HepG2 (cell line): ENCODE data around the gene NSUN6. TPM values are rescaled to one million over a fixed set of nuclear protein-coding genes. Genes with fewer than 3 reads are reported as not detected.
"Not testable (repeated sequence)": the region's sequence is repeated elsewhere in the genome, so short reads cannot be mapped to it uniquely, and the experiment has no call there.

ENCODE experiments used
- CREB1 ChIP-seq, 2 experiments: fragments of 450-650 bp in 1 of 2; IDR thresholded peaks; 2 replicates each; pipeline ENCODE4 v1.6.1; 2016 to 2017; ENCODE audit warnings: control low read depth in 1 of 2, mild to moderate bottlenecking in 1 of 2, missing compliant biosample characterization in 1 of 2, missing genetic modification characterization in 1 of 2
- DMAP1 ChIP-seq: IDR thresholded peaks from 2 replicates; pipeline ENCODE4 v1.6.1; 2016
- ELF1 ChIP-seq: sonication (generic); formaldehyde crosslinking; IDR thresholded peaks from 2 replicates; pipeline ENCODE4 v1.4.0; 2020; ENCODE audit warnings: missing genetic modification reagents
- FOXK1 ChIP-seq: sonication (generic); formaldehyde crosslinking; IDR thresholded peaks from 2 replicates; pipeline ENCODE4 v1.4.0; 2020; ENCODE audit warnings: low read depth, missing genetic modification reagents, borderline replicate concordance
- HDAC1 ChIP-seq: sonication (generic); formaldehyde crosslinking; IDR thresholded peaks from 2 replicates; pipeline ENCODE4 v1.5.1; 2020; ENCODE audit warnings: mild to moderate bottlenecking, missing genetic modification reagents
- HMGXB3 ChIP-seq: sonication (generic); formaldehyde crosslinking; IDR thresholded peaks from 2 replicates; pipeline ENCODE4 v1.4.0; 2020; ENCODE audit warnings: missing genetic modification reagents, borderline replicate concordance
- HNF1B ChIP-seq: sonication (generic); formaldehyde crosslinking; IDR thresholded peaks from 2 replicates; pipeline ENCODE4 v1.5.1; 2020; ENCODE audit warnings: mild to moderate bottlenecking, moderate library complexity, missing genetic modification reagents
- HNF4A ChIP-seq: sonication (generic); formaldehyde crosslinking; IDR thresholded peaks from 2 replicates; pipeline ENCODE4 v1.4.0; 2020; ENCODE audit warnings: missing genetic modification reagents
- NCOA2 ChIP-seq: sonication (generic); formaldehyde crosslinking; IDR thresholded peaks from 2 replicates; pipeline ENCODE4 v1.8.0; 2022; ENCODE audit warnings: inconsistent platforms
- NR2F6 ChIP-seq, 2 experiments: IDR thresholded peaks; 2 replicates each; pipeline ENCODE4 v1.6.1; 2016; ENCODE audit warnings: antibody characterized with exemption in 1 of 2, mild to moderate bottlenecking in 1 of 2
- PHF8 ChIP-seq: sonication (generic); formaldehyde crosslinking; IDR thresholded peaks from 2 replicates; pipeline ENCODE4 v1.5.0; 2020; ENCODE audit warnings: missing genetic modification reagents
- PPARG ChIP-seq: conservative IDR thresholded peaks from 2 replicates; pipeline ENCODE4 v1.6.1; 2016; ENCODE audit warnings: missing biosample characterization, missing genetic modification reagents
- REPIN1 ChIP-seq: sonication (generic); formaldehyde crosslinking; IDR thresholded peaks from 2 replicates; pipeline ENCODE4 v1.8.0; 2022; ENCODE audit warnings: missing genetic modification reagents, low read depth, mild to moderate bottlenecking, borderline replicate concordance
- RXRA ChIP-seq: sonication (generic); formaldehyde crosslinking; IDR thresholded peaks from 2 replicates; pipeline ENCODE4 v1.5.1; 2020; ENCODE audit warnings: missing genetic modification reagents
- SALL1 ChIP-seq: sonication (generic); formaldehyde crosslinking; IDR thresholded peaks from 2 replicates; pipeline ENCODE4 v1.8.0; 2022; ENCODE audit warnings: mild to moderate bottlenecking, missing genetic modification reagents
- THAP11 ChIP-seq: IDR thresholded peaks from 2 replicates; pipeline ENCODE4 v1.6.1; 2016; ENCODE audit warnings: missing biosample characterization, missing genetic modification reagents
- THAP9 ChIP-seq: sonication (generic); formaldehyde crosslinking; IDR thresholded peaks from 2 replicates; pipeline ENCODE4; 2020; ENCODE audit warnings: missing genetic modification reagents, mild to moderate bottlenecking, borderline replicate concordance
- YEATS4 ChIP-seq: sonication (generic); formaldehyde crosslinking; IDR thresholded peaks from 2 replicates; pipeline ENCODE4 v1.4.0; 2020; ENCODE audit warnings: missing genetic modification reagents, borderline replicate concordance
- ZNF292 ChIP-seq: sonication (generic); formaldehyde crosslinking; IDR thresholded peaks from 2 replicates; pipeline ENCODE4 v1.8.1; 2022; ENCODE audit warnings: mild to moderate bottlenecking, low read depth, missing genetic modification reagents, borderline replicate concordance
- ZNF441 ChIP-seq: sonication (generic); formaldehyde crosslinking; IDR thresholded peaks from 2 replicates; pipeline ENCODE4 v1.7.0; 2021; ENCODE audit warnings: missing genetic modification reagents, borderline replicate concordance
- ZNF605 ChIP-seq: sonication (generic); formaldehyde crosslinking; IDR thresholded peaks from 2 replicates; pipeline ENCODE4 v1.8.0; 2022; ENCODE audit warnings: mild to moderate bottlenecking, missing genetic modification reagents
- polyA plus RNA-seq, 8 experiments: library from polyadenylated mRNA; depleted of rRNA in 3 of 8; stranded (reverse) in 7 of 8; unstranded in 1 of 8; fragments of >200 nt; fragmentation: Illumina TruSeq in 4 of 8; extraction: Trizol in 4 of 8; gene quantifications; 2 replicates each; pipeline versions ENCODE4 v1.2.1 to v1.2.3, GENCODE V29; 2011 to 2016; ENCODE audit warnings: low read depth in 4 of 8, missing spikeins in 1 of 8, mixed read lengths in 1 of 8; ENCODE audit not compliant: insufficient read depth in 1 of 8
- total RNA-seq, 5 experiments: library from RNA; depleted of rRNA; stranded (reverse); fragments of >200 nt; fragmentation: Illumina TruSeq; extraction: Trizol; gene quantifications; 2 replicates each; pipeline ENCODE4 v1.2.3, GENCODE V29; 2016; ENCODE audit warnings: low read depth in 1 of 5

The NSUN6 gene
- total and polyA plus RNA-seq, 2 of the 13 experiments (the other 11 are each of a cell fraction or from before 2014, with no cell fraction given): 17.2 to 19.3 TPM

- TF ChIP-seq CREB1 (IDR thresholded peaks at IDR 0.05): not testable (repeated sequence)
- TF ChIP-seq CREB1 (CRISPR knock-in tag; IDR thresholded peaks at IDR 0.05) (peak; percentile 26; the same call in 1 of the 2 replicates), HNF1B (CRISPR knock-in tag) (peak; percentile 39; the same call in 1 of the 2 replicates), SALL1 (CRISPR knock-in tag) (peak; percentile 81), PHF8 (CRISPR knock-in tag) (peak; percentile 45; the same call in 1 of the 2 replicates), ZNF441 (CRISPR knock-in tag) (peak; percentile 29; the same call in 1 of the 2 replicates), DMAP1 (CRISPR knock-in tag) (peak; percentile 48; the same call in 1 of the 2 replicates), PPARG (CRISPR knock-in tag) (0 out of 2 replicates have a peak, but pooled peaks have one; percentile 52), FOXK1 (CRISPR knock-in tag) (peak; percentile 61; the same call in 1 of the 2 replicates), RXRA (CRISPR knock-in tag) (peak; percentile 50; the same call in 1 of the 2 replicates), NR2F6 (IDR thresholded peaks at IDR 0.05) (peak; percentile 41; the same call in 1 of the 2 replicates), NR2F6 (CRISPR knock-in tag; IDR thresholded peaks at IDR 0.05) (peak; percentile 76), REPIN1 (CRISPR knock-in tag) (0 out of 2 replicates have a peak, but pooled peaks have one; percentile 44), YEATS4 (CRISPR knock-in tag) (0 out of 2 replicates have a peak, but pooled peaks have one; percentile 31), ZNF605 (peak; percentile 43; the same call in 1 of the 2 replicates), HDAC1 (CRISPR knock-in tag) (peak; percentile 34; the same call in 1 of the 2 replicates), NCOA2 (peak; percentile 44), THAP9 (peak; percentile 39; the same call in 1 of the 2 replicates), ZNF292 (CRISPR knock-in tag) (peak; percentile 74; the same call in 1 of the 2 replicates), ELF1 (CRISPR knock-in tag) (peak; percentile 35; the same call in 1 of the 2 replicates), THAP11 (CRISPR knock-in tag) (0 out of 2 replicates have a peak, but pooled peaks have one; percentile 24), HMGXB3 (CRISPR knock-in tag) (peak; percentile 26; the same call in 1 of the 2 replicates), HNF4A (CRISPR knock-in tag) (peak; percentile 16; the same call in 1 of the 2 replicates)
Measured at GRCh38 chr10:18627452-18628018, 23.9 kb downstream of the NSUN6 start (continued).
